Measurements from ENCODE around the gene REPIN1. TPM values are rescaled to one million over a fixed set of nuclear protein-coding genes. Genes with fewer than 3 reads are reported as not detected.

Gene REPIN1
- total and polyA plus RNA-seq, 9 of the 15 experiments (the other 6 are each of a cell fraction or from before 2014, with no cell fraction given), result 8.1 to 283 (median 94.3) TPM

DNA sequence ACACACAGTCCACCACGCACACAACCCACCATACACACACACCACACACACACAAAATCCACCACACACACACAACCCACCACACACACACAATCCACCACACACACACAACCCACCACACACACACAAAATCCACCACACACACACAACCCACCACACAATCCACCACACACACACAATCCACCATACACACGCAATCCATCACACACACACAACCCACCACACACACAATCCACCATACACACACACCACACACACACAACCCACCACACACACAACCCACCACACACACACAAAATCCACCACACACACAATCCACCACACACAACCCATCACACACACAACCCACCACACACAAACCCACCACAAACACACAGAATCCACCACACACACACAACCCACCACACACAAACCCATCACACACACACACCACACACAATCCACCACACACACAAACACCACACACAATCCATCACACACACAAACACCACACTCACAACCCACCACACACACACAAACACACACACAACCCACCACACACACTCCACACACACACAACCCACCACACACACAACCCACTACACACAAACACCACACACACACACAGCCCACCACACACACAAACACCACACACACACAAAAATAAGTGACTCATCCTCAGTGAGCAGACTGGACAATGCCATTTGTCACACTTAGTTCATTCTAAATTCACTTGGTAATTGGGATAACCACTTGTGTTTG, 8.8 kb upstream of the REPIN1 start (continued):
- TF ChIP-seq, protein P1, sequence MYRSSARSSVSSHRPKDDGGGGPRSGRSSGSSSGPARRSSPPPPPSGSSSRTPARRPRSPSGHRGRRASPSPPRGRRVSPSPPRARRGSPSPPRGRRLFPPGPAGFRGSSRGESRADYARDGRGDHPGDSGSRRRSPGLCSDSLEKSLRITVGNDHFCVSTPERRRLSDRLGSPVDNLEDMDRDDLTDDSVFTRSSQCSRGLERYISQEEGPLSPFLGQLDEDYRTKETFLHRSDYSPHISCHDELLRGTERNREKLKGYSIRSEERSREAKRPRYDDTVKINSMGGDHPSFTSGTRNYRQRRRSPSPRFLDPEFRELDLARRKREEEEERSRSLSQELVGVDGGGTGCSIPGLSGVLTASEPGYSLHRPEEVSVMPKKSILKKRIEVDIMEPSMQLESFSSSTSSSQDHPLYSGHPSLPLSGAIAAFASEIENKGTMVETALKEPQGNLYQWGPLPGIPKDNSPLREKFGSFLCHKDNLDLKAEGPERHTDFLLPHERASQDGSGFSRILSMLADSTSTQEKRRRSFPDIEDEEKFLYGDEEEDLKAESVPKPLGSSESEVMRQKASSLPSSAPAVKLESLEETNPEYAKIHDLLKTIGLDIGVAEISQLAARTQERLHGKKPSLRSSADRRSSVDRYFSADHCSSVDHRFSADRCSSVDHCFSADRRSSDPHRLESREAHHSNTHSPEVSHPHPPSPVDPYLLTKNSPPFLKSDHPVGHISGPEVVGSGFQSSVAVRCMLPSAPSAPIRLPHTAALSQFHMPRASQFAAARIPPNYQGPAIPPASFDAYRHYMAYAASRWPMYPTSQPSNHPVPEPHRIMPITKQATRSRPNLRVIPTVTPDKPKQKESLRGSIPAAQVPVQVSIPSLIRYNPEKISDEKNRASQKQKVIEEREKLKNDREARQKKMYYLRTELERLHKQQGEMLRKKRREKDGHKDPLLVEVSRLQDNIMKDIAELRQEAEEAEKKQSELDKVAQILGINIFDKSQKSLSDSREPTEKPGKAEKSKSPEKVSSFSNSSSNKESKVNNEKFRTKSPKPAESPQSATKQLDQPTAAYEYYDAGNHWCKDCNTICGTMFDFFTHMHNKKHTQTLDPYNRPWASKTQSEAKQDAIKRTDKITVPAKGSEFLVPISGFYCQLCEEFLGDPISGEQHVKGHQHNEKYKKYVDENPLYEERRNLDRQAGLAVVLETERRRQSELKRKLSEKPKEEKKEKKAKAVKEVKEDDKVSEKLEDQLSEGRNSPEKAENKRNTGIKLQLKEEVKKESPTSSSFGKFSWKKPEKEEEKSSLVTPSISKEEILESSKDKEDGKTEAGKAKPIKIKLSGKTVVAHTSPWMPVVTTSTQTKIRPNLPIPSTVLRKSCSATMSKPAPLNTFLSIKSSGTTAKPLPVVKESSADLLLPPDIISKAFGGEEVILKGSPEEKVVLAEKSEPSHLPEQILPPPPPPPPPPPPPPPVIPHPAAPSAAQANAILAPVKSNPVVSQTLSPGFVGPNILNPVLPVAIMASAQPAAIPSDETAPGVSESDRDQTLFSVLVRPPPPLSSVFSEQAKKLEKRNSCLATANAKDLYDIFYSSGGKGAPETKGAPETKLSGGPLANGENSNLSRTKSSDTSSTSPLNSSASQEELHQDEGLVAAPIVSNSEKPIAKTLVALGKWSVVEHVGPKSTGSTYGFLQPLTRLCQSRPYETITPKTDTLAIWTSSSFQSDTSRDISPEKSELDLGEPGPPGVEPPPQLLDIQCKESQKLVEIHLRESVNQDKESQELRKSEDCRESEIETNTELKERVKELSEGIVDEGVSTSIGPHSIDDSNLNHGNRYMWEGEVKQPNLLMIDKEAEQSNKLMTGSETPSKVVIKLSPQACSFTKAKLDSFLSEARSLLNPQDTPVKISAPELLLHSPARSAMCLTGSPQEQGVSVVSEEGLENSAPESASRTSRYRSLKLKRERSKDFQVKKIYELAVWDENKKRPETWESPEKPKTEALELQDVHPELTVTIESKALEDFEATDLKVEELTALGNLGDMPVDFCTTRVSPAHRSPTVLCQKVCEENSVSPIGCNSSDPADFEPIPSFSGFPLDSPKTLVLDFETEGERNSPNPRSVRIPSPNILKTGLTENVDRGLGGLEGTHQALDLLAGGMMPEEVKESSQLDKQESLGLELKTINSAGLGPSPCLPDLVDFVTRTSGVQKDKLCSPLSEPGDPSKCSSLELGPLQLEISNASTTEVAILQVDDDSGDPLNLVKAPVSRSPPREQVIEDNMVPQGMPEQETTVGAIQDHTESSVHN (IDR thresholded peaks at IDR 0.05; ENCODE audit: borderline replicate concordance in 1 of 2, low read depth in 1 of 2), result no peak
- TF ChIP-seq KAT8 (IDR thresholded peaks at IDR 0.05; ENCODE audit: low read depth) (no peak), ZNF717 (CRISPR knock-in tag; IDR thresholded peaks at IDR 0.05) (no peak), ZEB2 (IDR thresholded peaks at IDR 0.05) (no peak), TAF15 (IDR thresholded peaks at IDR 0.05; ENCODE audit: low read depth, low read length) (no peak)
- TF ChIP-seq, protein P2, sequence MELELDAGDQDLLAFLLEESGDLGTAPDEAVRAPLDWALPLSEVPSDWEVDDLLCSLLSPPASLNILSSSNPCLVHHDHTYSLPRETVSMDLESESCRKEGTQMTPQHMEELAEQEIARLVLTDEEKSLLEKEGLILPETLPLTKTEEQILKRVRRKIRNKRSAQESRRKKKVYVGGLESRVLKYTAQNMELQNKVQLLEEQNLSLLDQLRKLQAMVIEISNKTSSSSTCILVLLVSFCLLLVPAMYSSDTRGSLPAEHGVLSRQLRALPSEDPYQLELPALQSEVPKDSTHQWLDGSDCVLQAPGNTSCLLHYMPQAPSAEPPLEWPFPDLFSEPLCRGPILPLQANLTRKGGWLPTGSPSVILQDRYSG (tag; conservative IDR thresholded peaks at IDR 0.05; ENCODE audit: low read depth), result no peak
- TF ChIP-seq, protein P3, sequence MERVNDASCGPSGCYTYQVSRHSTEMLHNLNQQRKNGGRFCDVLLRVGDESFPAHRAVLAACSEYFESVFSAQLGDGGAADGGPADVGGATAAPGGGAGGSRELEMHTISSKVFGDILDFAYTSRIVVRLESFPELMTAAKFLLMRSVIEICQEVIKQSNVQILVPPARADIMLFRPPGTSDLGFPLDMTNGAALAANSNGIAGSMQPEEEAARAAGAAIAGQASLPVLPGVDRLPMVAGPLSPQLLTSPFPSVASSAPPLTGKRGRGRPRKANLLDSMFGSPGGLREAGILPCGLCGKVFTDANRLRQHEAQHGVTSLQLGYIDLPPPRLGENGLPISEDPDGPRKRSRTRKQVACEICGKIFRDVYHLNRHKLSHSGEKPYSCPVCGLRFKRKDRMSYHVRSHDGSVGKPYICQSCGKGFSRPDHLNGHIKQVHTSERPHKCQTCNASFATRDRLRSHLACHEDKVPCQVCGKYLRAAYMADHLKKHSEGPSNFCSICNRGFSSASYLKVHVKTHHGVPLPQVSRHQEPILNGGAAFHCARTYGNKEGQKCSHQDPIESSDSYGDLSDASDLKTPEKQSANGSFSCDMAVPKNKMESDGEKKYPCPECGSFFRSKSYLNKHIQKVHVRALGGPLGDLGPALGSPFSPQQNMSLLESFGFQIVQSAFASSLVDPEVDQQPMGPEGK (CRISPR knock-in tag; IDR thresholded peaks at IDR 0.05; ENCODE audit: borderline replicate concordance), result no peak

Data from K562 (cell line).